ENCODE results near the gene SERPINA1.

SERPINA1 gene

GRCh38 chr14:94405486-94405885, 17.1 kb upstream of the SERPINA1 start:
- H3K4me3 ChIP-seq (ENCODE audit: low read depth, low read length) = no peak overlapping the region
- TF ChIP-seq CTCF (IDR thresholded peaks at IDR 0.05; ENCODE audit: borderline replicate concordance, insufficient read depth, low read depth, low read length) = no peak

- H3K4me3 ChIP-seq (ENCODE audit: low read depth, low read length) = no peak overlapping the region
- no peak for TF ChIP-seq CTCF (IDR thresholded peaks at IDR 0.05; ENCODE audit: borderline replicate concordance, insufficient read depth, low read depth, low read length)
These were observed 16.2 kb upstream of the SERPINA1 start for GRCh38 chr14:94404561-94404960.

GRCh38 chr14:94403312-94403932, 15.0 kb upstream of the SERPINA1 start:
- TF ChIP-seq CTCF (IDR thresholded peaks at IDR 0.05; ENCODE audit: borderline replicate concordance, insufficient read depth, low read depth, low read length) = no peak

GRCh38 chr14:94401083-94401482, 12.7 kb upstream of the SERPINA1 start:
- no peak for TF ChIP-seq CTCF (IDR thresholded peaks at IDR 0.05; ENCODE audit: borderline replicate concordance, insufficient read depth, low read depth, low read length)
- no peak overlapping the region for H3K4me3 ChIP-seq (ENCODE audit: low read depth, low read length)

More at GRCh38 chr14:94403312-94403932, 15.0 kb upstream of the SERPINA1 start:
- H3K4me3 ChIP-seq (ENCODE audit: low read depth, low read length) = no peak overlapping the region

- no peak for TF ChIP-seq CTCF (IDR thresholded peaks at IDR 0.05; ENCODE audit: borderline replicate concordance, insufficient read depth, low read depth, low read length)
- no peak overlapping the region for H3K4me3 ChIP-seq (ENCODE audit: low read depth, low read length)
These were observed 12.0 kb upstream of the SERPINA1 start for GRCh38 chr14:94400422-94400841.

GRCh38 chr14:94398536-94398935, 10.1 kb upstream of the SERPINA1 start:
- H3K4me3 ChIP-seq (ENCODE audit: low read depth, low read length) = no peak overlapping the region
- TF ChIP-seq CTCF (IDR thresholded peaks at IDR 0.05; ENCODE audit: borderline replicate concordance, insufficient read depth, low read depth, low read length) = no peak

- no peak for TF ChIP-seq CTCF (IDR thresholded peaks at IDR 0.05; ENCODE audit: borderline replicate concordance, insufficient read depth, low read depth, low read length)
- no peak overlapping the region for H3K4me3 ChIP-seq (ENCODE audit: low read depth, low read length)
These were observed 9.7 kb upstream of the SERPINA1 start for GRCh38 chr14:94398182-94398479.

Data from GM12875 (cell line).